Endodermal cell (in vitro differentiated cells): ENCODE measurements around the gene HTR1B. TPM values are rescaled to one million over a fixed set of nuclear protein-coding genes. Genes with fewer than 3 reads are reported as not detected.

Experiments used
- DNase-seq: peaks from one replicate; pipeline ENCODE4 v3.0.0-alpha.2; 2017
- H3K27ac ChIP-seq: 2 replicates; pipeline ENCODE4 v1.5.1; 2013; ENCODE audit warnings: mild to moderate bottlenecking, low read depth, low read length, moderate library complexity
- H3K27me3 ChIP-seq: 2 replicates; pipeline ENCODE4 v1.6.1; 2013; ENCODE audit warnings: mild to moderate bottlenecking, low read length, moderate library complexity; ENCODE audit not compliant: insufficient read depth, control insufficient read depth, poor library complexity, severe bottlenecking
- H3K36me3 ChIP-seq: 2 replicates; pipeline ENCODE4 v1.7.0; 2013; ENCODE audit warnings: mild to moderate bottlenecking, low read length, moderate library complexity; ENCODE audit not compliant: control insufficient read depth, insufficient read depth
- H3K4me1 ChIP-seq: one replicate; pipeline ENCODE4 v1.7.0; 2013; ENCODE audit warnings: low read length; ENCODE audit not compliant: control insufficient read depth, insufficient read depth
- H3K4me3 ChIP-seq: 2 replicates; pipeline ENCODE4 v1.5.1; 2013; ENCODE audit warnings: mild to moderate bottlenecking, low read length, moderate library complexity
- H3K9ac ChIP-seq: 2 replicates; pipeline ENCODE4 v1.6.1; 2013; ENCODE audit warnings: mild to moderate bottlenecking, low read length, moderate library complexity; ENCODE audit not compliant: poor library complexity, severe bottlenecking; ENCODE audit errors: extremely low read depth
- H3K9me3 ChIP-seq: 2 replicates; pipeline ENCODE4 v1.6.1; 2013; ENCODE audit warnings: mild to moderate bottlenecking, low read length, moderate library complexity; ENCODE audit not compliant: control insufficient read depth
- H3K27ac Mint-ChIP-seq: 2 replicates; pipeline ENCODE4 v1.8.0; 2020; ENCODE audit warnings: mixed read lengths
- H3K27me3 Mint-ChIP-seq: 2 replicates; pipeline ENCODE4 v1.8.0; 2021; ENCODE audit warnings: mild to moderate bottlenecking, mixed read lengths; ENCODE audit not compliant: insufficient read depth
- H3K36me3 Mint-ChIP-seq: 2 replicates; pipeline ENCODE4 v1.8.0; 2020; ENCODE audit warnings: low read depth, mixed read lengths
- H3K4me1 Mint-ChIP-seq: 2 replicates; pipeline ENCODE4 v1.8.0; 2020; ENCODE audit warnings: mixed read lengths
- H3K4me3 Mint-ChIP-seq: 2 replicates; pipeline ENCODE4 v1.8.0; 2020; ENCODE audit warnings: mild to moderate bottlenecking, moderate library complexity, mixed read lengths
- H3K9me3 Mint-ChIP-seq: 2 replicates; pipeline ENCODE4 v1.8.0; 2020; ENCODE audit warnings: mild to moderate bottlenecking, mixed read lengths
- CTCF ChIP-seq: fragments of 200-600 bp; sonication (generic); conservative IDR thresholded peaks from 2 replicates; pipeline ENCODE4 v1.5.0; 2021; ENCODE audit warnings: antibody characterized with exemption, mild to moderate bottlenecking
- WGBS, 2 experiments: methylation state at CpG; one replicate each; pipeline versions ENCODE4 v1.1.5 to v1.1.7; 2013; ENCODE audit warnings: missing lambda C conversion rate in 2 of 2, mixed read lengths in 1 of 2; ENCODE audit not compliant: insufficient coverage in 1 of 2, insufficient read length in 1 of 2; 5-methylcytosine and 5-hydroxymethylcytosine counted together
- total RNA-seq, 2 donors: library from RNA; stranded (reverse); fragmentation: NEBNext Ultra II Directional in 1 of 2; extraction: Animal tissue kit (Norgen Biotek cat#: 25700) in 1 of 2; gene quantifications; 2 replicates in 1 of 2; 3 replicates in 1 of 2; pipeline ENCODE4 v1.2.1, GENCODE V29; 2021

HTR1B gene
- total RNA-seq, 2 donors from 2014 or later = 2.9 to 3.9 TPM

GRCh38 chr6:77430504-77430903, 32.8 kb downstream of the HTR1B start:
- no peaks in the 10 kb centered on the region for H3K27me3 Mint-ChIP-seq
- no peaks in the 10 kb centered on the region for H3K36me3 ChIP-seq
- 89% methylated on average over 3 of the region's 3 CpGs; no CpG with 5 or more reads in 1 of the 2 experiments for WGBS, 2 experiments
- peaks cover 43% of the 10 kb centered on the region for H3K4me1 Mint-ChIP-seq
- no peaks in the 10 kb centered on the region for H3K36me3 Mint-ChIP-seq
- H3K27ac ChIP-seq = no peak overlapping the region
- no peak overlapping the region for H3K27ac Mint-ChIP-seq
- peaks cover 25% of the 10 kb centered on the region for H3K4me1 ChIP-seq
- H3K4me3 Mint-ChIP-seq = no peak overlapping the region
- no peak for TF ChIP-seq CTCF
- DNase-seq = no peak
- H3K9ac ChIP-seq = no peak overlapping the region
- no peaks in the 10 kb centered on the region for H3K9me3 Mint-ChIP-seq
- no peak overlapping the region for H3K4me3 ChIP-seq
- H3K9me3 ChIP-seq = no peaks in the 10 kb centered on the region
- no peaks in the 10 kb centered on the region for H3K27me3 ChIP-seq

- Mint-ChIP-seq H3K36me3 (no peaks in the 10 kb centered on the region), H3K4me1 (peaks cover 17% of the 10 kb centered on the region), H3K4me3 (no peak overlapping the region), H3K9me3 (no peaks in the 10 kb centered on the region), H3K27ac (no peak overlapping the region), H3K27me3 (no peaks in the 10 kb centered on the region)
- peaks cover 6% of the 10 kb centered on the region for H3K4me1 ChIP-seq
- DNase-seq = no peak
- no peak overlapping the region for H3K9ac ChIP-seq
- no peaks in the 10 kb centered on the region for H3K36me3 ChIP-seq
- H3K27me3 ChIP-seq = no peaks in the 10 kb centered on the region
- H3K27ac ChIP-seq = no peak overlapping the region
- no peak for TF ChIP-seq CTCF
- no peak overlapping the region for H3K4me3 ChIP-seq
- no peaks in the 10 kb centered on the region for H3K9me3 ChIP-seq
These were observed 37.6 kb downstream of the HTR1B start for GRCh38 chr6:77425671-77426070.

GRCh38 chr6:77425216-77425615, 38.1 kb downstream of the HTR1B start:
- no peak for DNase-seq
- H3K27me3 ChIP-seq = no peaks in the 10 kb centered on the region
- no peak overlapping the region for H3K27ac Mint-ChIP-seq
- no peak for TF ChIP-seq CTCF
- no peak overlapping the region for H3K4me3 ChIP-seq
- peaks cover 2% of the 10 kb centered on the region for H3K4me1 ChIP-seq
- WGBS, 2 experiments = 91% methylated on average over 1 of the region's 1 CpG; no CpG with 5 or more reads in 1 of the 2 experiments
- no peak overlapping the region for H3K9ac ChIP-seq
- no peaks in the 10 kb centered on the region for H3K27me3 Mint-ChIP-seq
- no peaks in the 10 kb centered on the region for H3K9me3 Mint-ChIP-seq
- H3K36me3 ChIP-seq = no peaks in the 10 kb centered on the region
- no peak overlapping the region for H3K4me3 Mint-ChIP-seq
- peaks cover 12% of the 10 kb centered on the region for H3K4me1 Mint-ChIP-seq
- no peaks in the 10 kb centered on the region for H3K36me3 Mint-ChIP-seq
- no peak overlapping the region for H3K27ac ChIP-seq
- H3K9me3 ChIP-seq = no peaks in the 10 kb centered on the region
